Calu3 (cell line): ENCODE measurements around the gene TM4SF1. TPM values are rescaled to one million over a fixed set of nuclear protein-coding genes. Genes with fewer than 3 reads are reported as not detected.

ENCODE experiments used
- BruUV-seq: library from RNA; stranded (reverse); fragments of 400-500 nt; replicated peaks from 2 replicates; lab custom pipeline; 2021; lab: Mats Ljungman, UMichigan
- CTCF ChIA-PET: fragments of 300-600 bp; sonication (Branson Sonifier 250); formaldehyde crosslinking; loops from one replicate; lab custom pipeline; 2022; ENCODE audit warnings: antibody characterized with exemption; lab: Charles Lee
- DNase-seq: peaks from one replicate; pipeline ENCODE4 v3.0.0; 2022
- H3K27ac Mint-ChIP-seq: one replicate; pipeline ENCODE4 v1.8.0; 2022; ENCODE audit warnings: mixed read lengths; ENCODE audit not compliant: unreplicated experiment
- H3K27me3 Mint-ChIP-seq: one replicate; pipeline ENCODE4 v1.8.0; 2022; ENCODE audit warnings: mixed read lengths; ENCODE audit not compliant: unreplicated experiment
- H3K36me3 Mint-ChIP-seq: one replicate; pipeline ENCODE4 v1.8.0; 2022; ENCODE audit warnings: mild to moderate bottlenecking, moderate library complexity, mixed read lengths; ENCODE audit not compliant: insufficient read depth, unreplicated experiment
- H3K4me1 Mint-ChIP-seq: one replicate; pipeline ENCODE4 v1.8.0; 2022; ENCODE audit warnings: mild to moderate bottlenecking, low read depth, mixed read lengths; ENCODE audit not compliant: unreplicated experiment
- H3K4me3 Mint-ChIP-seq: one replicate; pipeline ENCODE4 v1.8.0; 2022; ENCODE audit warnings: mild to moderate bottlenecking, low read depth, moderate library complexity, mixed read lengths; ENCODE audit not compliant: unreplicated experiment
- H3K9me3 Mint-ChIP-seq: one replicate; pipeline ENCODE4 v1.8.0; 2022; ENCODE audit warnings: low read depth, mixed read lengths; ENCODE audit not compliant: unreplicated experiment
- intact Hi-C: fragments of 100-400 bp; cut with micrococcal nuclease; formaldehyde crosslinking; loops from one replicate; pipeline ENCODE4 v1.10.0; 2022; ENCODE audit not compliant: unreplicated experiment
- total RNA-seq: library from RNA; stranded (reverse); gene quantifications from 2 replicates; pipeline ENCODE4 v1.2.3, GENCODE V29; 2022
- TF ChIP-seq, protein P1 (sequence below): fragments of 200-600 bp; IDR thresholded peaks from one replicate; pipeline ENCODE4 v1.8.0; 2022; ENCODE audit warnings: antibody characterized with exemption; ENCODE audit not compliant: unreplicated experiment

The TM4SF1 gene
- total RNA-seq, 1 experiment from 2014 or later: 981 TPM

DNA sequence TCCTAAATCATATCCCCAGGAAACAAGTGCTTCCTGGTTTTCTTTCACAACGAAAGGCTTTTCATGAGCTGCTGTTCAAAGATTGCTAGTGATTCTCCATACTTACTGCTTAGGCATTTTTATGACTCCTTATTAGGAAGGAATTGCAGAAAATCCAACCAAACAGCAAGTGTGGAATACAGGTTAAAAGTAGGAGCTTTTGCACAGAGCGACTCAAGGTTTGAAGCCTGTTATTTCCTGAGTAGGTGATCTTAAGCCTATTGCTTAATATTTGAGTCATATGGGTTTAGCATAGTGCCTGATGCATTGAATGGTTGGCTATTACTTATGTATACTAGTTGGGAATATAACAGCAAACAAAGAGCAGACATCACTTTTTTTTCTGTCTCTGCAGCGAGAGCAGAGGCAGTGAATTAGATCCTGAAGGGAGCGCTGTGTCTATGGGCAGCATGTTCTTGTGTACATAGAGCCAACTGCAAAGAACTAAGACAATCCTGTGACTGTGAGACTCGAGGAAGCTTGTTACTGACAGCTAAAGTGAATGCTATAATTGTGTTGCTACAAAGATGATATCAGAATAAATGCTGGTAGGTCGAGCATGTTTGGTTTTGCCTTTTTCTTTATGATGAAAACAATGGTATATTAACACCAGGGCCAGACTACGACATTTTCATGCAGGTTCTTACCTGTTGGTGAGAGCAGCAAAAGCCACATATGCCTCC lies 6.3 kb downstream of the TM4SF1 start:
- CTCF ChIA-PET: interaction anchor here (0.7 to 2.5 kb wide), 9 partner anchors 11 to 109 kb away, joined by 3 to 9 read pairs (median 5); no protein-coding TSS in a partner anchor
- peak overlapping the region; percentile 79 for H3K4me3 Mint-ChIP-seq
- H3K27ac Mint-ChIP-seq: peak overlapping the region; percentile 99
- H3K9me3 Mint-ChIP-seq: no peaks in the 10 kb centered on the region
- TF ChIP-seq, protein P1, sequence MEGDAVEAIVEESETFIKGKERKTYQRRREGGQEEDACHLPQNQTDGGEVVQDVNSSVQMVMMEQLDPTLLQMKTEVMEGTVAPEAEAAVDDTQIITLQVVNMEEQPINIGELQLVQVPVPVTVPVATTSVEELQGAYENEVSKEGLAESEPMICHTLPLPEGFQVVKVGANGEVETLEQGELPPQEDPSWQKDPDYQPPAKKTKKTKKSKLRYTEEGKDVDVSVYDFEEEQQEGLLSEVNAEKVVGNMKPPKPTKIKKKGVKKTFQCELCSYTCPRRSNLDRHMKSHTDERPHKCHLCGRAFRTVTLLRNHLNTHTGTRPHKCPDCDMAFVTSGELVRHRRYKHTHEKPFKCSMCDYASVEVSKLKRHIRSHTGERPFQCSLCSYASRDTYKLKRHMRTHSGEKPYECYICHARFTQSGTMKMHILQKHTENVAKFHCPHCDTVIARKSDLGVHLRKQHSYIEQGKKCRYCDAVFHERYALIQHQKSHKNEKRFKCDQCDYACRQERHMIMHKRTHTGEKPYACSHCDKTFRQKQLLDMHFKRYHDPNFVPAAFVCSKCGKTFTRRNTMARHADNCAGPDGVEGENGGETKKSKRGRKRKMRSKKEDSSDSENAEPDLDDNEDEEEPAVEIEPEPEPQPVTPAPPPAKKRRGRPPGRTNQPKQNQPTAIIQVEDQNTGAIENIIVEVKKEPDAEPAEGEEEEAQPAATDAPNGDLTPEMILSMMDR: no peak
- no TSS peak for BruUV-seq
- peaks cover 99% of the 10 kb centered on the region for H3K36me3 Mint-ChIP-seq
- H3K27me3 Mint-ChIP-seq: peaks cover 8% of the 10 kb centered on the region
- DNase-seq: no peak
- intact Hi-C loops: no loop called here
- peaks cover 76% of the 10 kb centered on the region for H3K4me1 Mint-ChIP-seq

DNA sequence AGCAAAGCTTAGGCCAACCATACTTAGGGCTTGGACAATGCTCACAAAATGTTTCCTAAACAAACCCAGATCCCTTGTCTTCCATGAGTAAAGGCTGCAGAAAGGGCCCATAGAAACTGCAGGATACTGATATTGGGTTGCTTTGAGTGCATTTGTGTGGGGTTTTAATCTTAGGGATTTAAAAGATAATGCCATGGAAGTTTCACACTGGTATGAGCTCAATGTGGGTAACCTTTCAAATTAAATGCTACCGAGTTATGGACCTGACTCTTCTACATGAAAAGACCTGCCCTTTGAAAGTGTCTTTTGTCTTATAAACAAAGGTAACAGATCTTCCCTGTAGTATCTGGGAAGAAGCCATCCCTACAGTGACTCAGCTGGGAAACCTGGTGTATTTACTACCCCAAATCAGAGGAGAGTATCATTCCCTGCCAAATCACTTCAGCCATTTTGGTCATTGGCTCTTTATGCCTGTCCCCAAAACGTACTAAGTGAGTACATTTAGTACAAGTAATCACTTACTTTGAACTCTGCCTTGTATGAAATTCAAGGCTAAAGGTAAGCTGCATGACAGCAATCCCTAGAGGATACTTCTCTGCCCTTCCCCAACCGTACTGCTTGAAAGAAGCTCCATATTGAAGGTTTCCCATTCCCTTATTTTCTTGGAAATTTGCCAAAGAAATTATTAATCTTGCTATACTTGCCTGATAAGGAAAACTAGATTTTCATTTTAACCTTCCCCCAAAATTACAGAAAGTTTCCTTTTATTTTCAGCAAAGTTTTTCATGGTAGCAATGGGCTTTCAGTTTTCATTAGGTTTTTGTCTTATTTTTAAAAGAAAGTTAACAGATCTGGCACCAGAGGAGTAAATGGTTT lies 7.2 kb downstream of the TM4SF1 start:
- CTCF ChIA-PET: interaction anchor here (0.6 to 2.5 kb wide), 9 partner anchors 12 to 1192 kb away, joined by 3 to 9 read pairs (median 5); no protein-coding TSS in a partner anchor
- BruUV-seq: no TSS peak
- Mint-ChIP-seq H3K36me3 (peaks cover 99% of the 10 kb centered on the region), H3K4me1 (peaks cover 84% of the 10 kb centered on the region), H3K9me3 (no peaks in the 10 kb centered on the region), H3K27me3 (peaks cover 8% of the 10 kb centered on the region), H3K27ac (peak overlapping the region; percentile 99), H3K4me3 (peak overlapping the region; percentile 79)
- TF ChIP-seq, protein P1: no peak
- intact Hi-C loops: loop anchor here (1.0 kb wide), 1 partner anchor 7 kb away; the partner anchor contains the start of gene TM4SF1
- no peak for DNase-seq

DNA sequence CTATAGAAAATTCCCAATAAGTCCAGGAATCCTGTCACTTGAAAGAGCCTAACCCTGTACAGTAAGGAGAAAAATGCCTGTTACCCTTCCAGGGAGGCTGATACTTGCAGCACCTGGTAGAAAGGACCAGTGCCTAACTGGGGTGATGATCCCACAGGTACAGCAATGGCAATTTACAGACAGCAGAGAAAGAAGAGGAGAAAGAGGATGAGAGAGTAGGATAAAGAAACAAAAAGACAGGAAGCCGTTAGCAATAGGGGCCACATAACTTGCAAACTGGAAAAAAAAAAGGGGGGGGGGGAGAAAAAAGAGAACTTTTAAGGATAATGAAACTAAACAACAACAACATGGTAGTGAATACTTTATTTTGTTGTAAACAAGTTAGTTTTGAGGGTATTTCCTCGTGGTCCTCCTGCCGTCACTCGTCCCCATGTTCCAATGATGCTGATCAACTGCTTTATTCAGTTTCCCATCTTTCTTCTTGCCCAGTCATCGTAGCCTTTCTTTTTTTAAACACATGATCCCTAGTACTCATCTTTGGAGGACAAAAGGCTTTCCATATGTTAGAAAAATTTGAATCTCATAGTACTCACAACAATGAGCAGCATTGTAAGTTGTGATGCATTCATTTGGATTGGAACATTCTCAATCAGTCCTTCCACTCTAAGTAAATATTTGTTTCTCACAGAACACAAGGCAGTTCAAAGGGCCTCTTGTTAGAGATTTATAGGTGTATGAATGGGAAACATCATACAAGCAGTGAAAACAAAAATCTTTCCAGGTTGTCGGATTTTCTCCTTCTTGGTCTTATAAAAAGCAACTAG lies 8.6 kb downstream of the TM4SF1 start:
- DNase-seq: no peak
- intact Hi-C loops: loop anchor here (1.0 kb wide), 1 partner anchor 8 kb away; the partner anchor contains the start of gene TM4SF1
- TF ChIP-seq, protein P1: no peak
- Mint-ChIP-seq H3K4me3 (peak overlapping the region; percentile 37), H3K9me3 (no peaks in the 10 kb centered on the region), H3K27me3 (peaks cover 8% of the 10 kb centered on the region), H3K4me1 (peaks cover 81% of the 10 kb centered on the region), H3K27ac (peak overlapping the region; percentile 99), H3K36me3 (peaks cover 89% of the 10 kb centered on the region)
- CTCF ChIA-PET: interaction anchor here (0.8 to 2.2 kb wide), 3 partner anchors 9 to 111 kb away, joined by 3 to 10 read pairs (median 3); partner anchors contain the start of gene TM4SF1
- no TSS peak for BruUV-seq
